ENCODE results near the gene CC2D2A.
"Not testable (repeated sequence)": the region's sequence is repeated elsewhere in the genome, so short reads cannot be mapped to it uniquely, and the experiment has no call there.

The CC2D2A gene

GRCh38 chr4:15557786-15558550, 88.3 kb downstream of the CC2D2A start:
- DNase-seq (ENCODE audit: low read depth) = no peak

GRCh38 chr4:15558561-15558960, 88.9 kb downstream of the CC2D2A start:
- no peak for DNase-seq (ENCODE audit: low read depth)

GRCh38 chr4:15562114-15562513, 92.4 kb downstream of the CC2D2A start:
- DNase-seq (ENCODE audit: low read depth) = no peak

GRCh38 chr4:15562623-15563022, 92.9 kb downstream of the CC2D2A start:
- DNase-seq (ENCODE audit: low read depth) = no peak

GRCh38 chr4:15563871-15564270, 94.2 kb downstream of the CC2D2A start:
- DNase-seq (ENCODE audit: low read depth) = no peak

- DNase-seq (ENCODE audit: low read depth) = no peak
Observed at GRCh38 chr4:15568821-15569220, 99.1 kb downstream of the CC2D2A start.

GRCh38 chr4:15569746-15570145, 100.1 kb downstream of the CC2D2A start:
- DNase-seq (ENCODE audit: low read depth) = no peak

GRCh38 chr4:15575966-15576365, 106.3 kb downstream of the CC2D2A start:
- no peak for DNase-seq (ENCODE audit: low read depth)

GRCh38 chr4:15577508-15577907, 107.8 kb downstream of the CC2D2A start:
- no peak for DNase-seq (ENCODE audit: low read depth)

- DNase-seq (ENCODE audit: low read depth) = no peak
Observed at GRCh38 chr4:15584785-15585184, 115.1 kb downstream of the CC2D2A start.

- no peak for DNase-seq (ENCODE audit: low read depth)
Observed at GRCh38 chr4:15585331-15585730, 115.6 kb downstream of the CC2D2A start.

GRCh38 chr4:15586066-15586465, 116.4 kb downstream of the CC2D2A start:
- DNase-seq (ENCODE audit: low read depth) = no peak

GRCh38 chr4:15587649-15588048, 118.0 kb downstream of the CC2D2A start:
- no peak for DNase-seq (ENCODE audit: low read depth)

- DNase-seq (ENCODE audit: low read depth) = no peak
Observed at GRCh38 chr4:15592799-15593198, 123.1 kb downstream of the CC2D2A start.

GRCh38 chr4:15598644-15599043, 129.0 kb downstream of the CC2D2A start:
- no peak for DNase-seq (ENCODE audit: low read depth)

- DNase-seq (ENCODE audit: low read depth) = no peak
Observed at GRCh38 chr4:15600176-15600575, 130.5 kb downstream of the CC2D2A start.

- no peak for DNase-seq (ENCODE audit: low read depth)
Observed at GRCh38 chr4:15601862-15602261, 132.2 kb downstream of the CC2D2A start.

- no peak for DNase-seq (ENCODE audit: low read depth)
Observed at GRCh38 chr4:15605537-15605936, 135.9 kb downstream of the CC2D2A start.

GRCh38 chr4:15610855-15611254, 141.2 kb downstream of the CC2D2A start:
- no peak for DNase-seq (ENCODE audit: low read depth)

GRCh38 chr4:15612136-15612535, 142.5 kb downstream of the CC2D2A start:
- no peak for DNase-seq (ENCODE audit: low read depth)

GRCh38 chr4:15614891-15615290, 145.2 kb downstream of the CC2D2A start:
- not testable (repeated sequence) for DNase-seq (ENCODE audit: low read depth)

GRCh38 chr4:15617407-15617806, 147.7 kb downstream of the CC2D2A start:
- DNase-seq (ENCODE audit: low read depth) = not testable (repeated sequence)

GRCh38 chr4:15636818-15637217, 167.1 kb downstream of the CC2D2A start:
- DNase-seq (ENCODE audit: low read depth) = no peak

- DNase-seq (ENCODE audit: low read depth) = no peak
Observed at GRCh38 chr4:15638418-15638817, 168.7 kb downstream of the CC2D2A start.
